ENCODE results near the gene C6.
"Not testable (repeated sequence)": the region's sequence is repeated elsewhere in the genome, so short reads cannot be mapped to it uniquely, and the experiment has no call there.

C6 gene

DNA sequence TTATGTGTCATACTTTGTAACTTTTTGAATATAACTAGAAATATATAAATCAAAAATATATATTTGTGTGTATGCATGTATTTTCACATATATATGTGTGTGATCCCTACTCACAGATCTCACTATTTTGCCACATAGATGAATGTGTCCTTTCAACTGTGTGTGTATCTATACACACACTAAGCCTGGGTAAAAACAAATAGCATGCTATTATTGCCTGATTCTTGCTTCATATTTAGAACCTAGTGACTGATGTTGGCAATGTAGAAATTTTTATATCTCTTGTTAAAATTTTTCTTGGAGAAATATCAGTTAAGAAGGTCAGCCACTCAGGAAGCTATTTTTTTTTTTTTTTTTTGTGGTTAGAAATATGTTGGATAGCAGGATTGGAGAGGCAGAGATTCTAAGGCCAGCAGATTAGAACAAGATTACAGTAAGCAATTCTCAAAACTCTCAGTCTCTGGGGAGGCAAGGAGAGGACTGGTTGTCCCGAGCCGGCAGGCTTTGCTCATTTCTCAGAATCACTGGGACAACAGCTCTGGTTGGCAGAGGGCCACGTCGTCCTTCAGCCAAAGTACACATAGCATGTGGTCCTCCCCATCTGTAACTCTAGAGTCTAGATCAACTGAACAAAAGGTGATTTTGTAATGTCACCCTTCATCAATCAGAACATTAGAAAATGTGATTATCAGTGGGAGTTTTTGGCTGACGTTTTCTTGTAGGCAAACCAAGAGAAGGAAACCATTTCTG is 19.7 kb downstream of the C6 start:
- POLR2A ChIA-PET (ENCODE audit: low non-redundant PET) = no interaction called here
- no peak overlapping the region for H3K27ac ChIP-seq
- DNase-seq (ENCODE audit: low spot score) = no peak
- TF ChIP-seq, protein P1, sequence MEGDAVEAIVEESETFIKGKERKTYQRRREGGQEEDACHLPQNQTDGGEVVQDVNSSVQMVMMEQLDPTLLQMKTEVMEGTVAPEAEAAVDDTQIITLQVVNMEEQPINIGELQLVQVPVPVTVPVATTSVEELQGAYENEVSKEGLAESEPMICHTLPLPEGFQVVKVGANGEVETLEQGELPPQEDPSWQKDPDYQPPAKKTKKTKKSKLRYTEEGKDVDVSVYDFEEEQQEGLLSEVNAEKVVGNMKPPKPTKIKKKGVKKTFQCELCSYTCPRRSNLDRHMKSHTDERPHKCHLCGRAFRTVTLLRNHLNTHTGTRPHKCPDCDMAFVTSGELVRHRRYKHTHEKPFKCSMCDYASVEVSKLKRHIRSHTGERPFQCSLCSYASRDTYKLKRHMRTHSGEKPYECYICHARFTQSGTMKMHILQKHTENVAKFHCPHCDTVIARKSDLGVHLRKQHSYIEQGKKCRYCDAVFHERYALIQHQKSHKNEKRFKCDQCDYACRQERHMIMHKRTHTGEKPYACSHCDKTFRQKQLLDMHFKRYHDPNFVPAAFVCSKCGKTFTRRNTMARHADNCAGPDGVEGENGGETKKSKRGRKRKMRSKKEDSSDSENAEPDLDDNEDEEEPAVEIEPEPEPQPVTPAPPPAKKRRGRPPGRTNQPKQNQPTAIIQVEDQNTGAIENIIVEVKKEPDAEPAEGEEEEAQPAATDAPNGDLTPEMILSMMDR (conservative IDR thresholded peaks at IDR 0.05; ENCODE audit: low read depth) = no peak
- CTCF ChIA-PET = no interaction called here

DNA sequence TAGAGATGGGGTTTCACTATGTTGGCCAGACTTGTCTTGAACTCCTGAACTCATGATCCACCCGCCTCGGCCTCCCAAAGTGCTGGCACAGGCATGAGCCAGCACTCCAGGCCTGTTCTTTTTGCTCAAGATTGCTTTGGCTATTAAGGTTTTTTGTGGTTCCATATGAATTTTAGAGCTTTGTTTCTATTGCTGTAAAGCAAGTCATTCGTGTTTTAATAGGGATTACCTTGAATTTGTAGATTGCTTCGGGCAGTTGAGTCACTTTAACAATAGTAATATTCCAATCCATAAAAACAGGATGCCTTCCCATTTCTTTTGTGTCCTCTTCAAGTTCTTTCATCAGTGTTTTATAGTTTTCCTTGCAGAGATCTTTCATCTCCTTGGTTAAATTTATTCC is 22.1 kb downstream of the C6 start:
- DNase-seq (ENCODE audit: low spot score) = no peak
- TF ChIP-seq, protein P1 (conservative IDR thresholded peaks at IDR 0.05; ENCODE audit: low read depth) = no peak
- ChIA-PET POLR2A (ENCODE audit: low non-redundant PET) (no interaction called here), CTCF (no interaction called here)
- no peak overlapping the region for H3K27ac ChIP-seq

DNA sequence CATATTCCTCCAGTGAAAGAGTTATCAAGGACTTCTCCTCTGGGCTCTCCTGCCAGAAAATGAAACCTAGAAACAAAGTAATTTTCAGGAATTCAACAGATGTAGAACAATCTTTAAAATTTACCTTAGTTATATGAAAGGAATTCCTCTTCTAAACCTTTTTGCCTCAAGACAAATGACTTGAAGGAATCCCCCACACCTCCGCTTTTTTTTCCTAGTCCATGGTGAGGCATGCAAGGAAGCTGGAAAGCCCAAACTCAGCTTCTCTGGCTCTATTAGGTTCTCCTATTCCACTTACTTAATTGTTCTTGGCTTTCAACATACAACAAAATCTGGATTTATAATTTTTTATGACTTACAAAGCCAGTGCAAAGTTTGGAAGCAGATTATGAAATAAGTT is 27.2 kb downstream of the C6 start:
- CTCF ChIA-PET = interaction anchor here (0.7 kb wide), 1 partner anchor 423 kb away, joined by 3 read pairs; no protein-coding TSS in a partner anchor
- POLR2A ChIA-PET (ENCODE audit: low non-redundant PET) = no interaction called here
- no peak for DNase-seq (ENCODE audit: low spot score)

DNA sequence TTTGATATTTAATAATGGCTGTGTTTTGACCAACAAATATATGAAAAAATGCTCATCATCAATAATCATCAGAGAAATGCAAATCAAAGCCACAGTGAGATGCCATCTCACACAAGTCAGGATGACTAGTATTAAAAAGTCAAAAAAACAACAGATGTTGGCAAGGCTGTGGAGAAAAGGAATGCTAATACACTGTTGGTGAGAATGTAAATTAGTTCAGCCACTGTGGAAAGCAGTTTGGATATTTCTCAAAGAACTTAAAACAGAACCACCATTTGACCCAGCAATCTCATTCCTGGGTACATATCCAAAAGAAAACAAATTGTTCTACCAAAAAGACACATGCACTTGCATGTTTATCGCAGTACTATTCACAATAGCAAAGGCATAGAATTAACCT is 30.0 kb downstream of the C6 start:
- H3K27ac ChIP-seq; DNase-seq (ENCODE audit: low spot score); POLR2A ChIA-PET (ENCODE audit: low non-redundant PET); CTCF ChIA-PET: not testable (repeated sequence)

More for the DNA sequence above, 27.2 kb downstream of the C6 start:
- H3K27ac ChIP-seq = no peak overlapping the region
- TF ChIP-seq, protein P1 (conservative IDR thresholded peaks at IDR 0.05; ENCODE audit: low read depth) = no peak

DNA sequence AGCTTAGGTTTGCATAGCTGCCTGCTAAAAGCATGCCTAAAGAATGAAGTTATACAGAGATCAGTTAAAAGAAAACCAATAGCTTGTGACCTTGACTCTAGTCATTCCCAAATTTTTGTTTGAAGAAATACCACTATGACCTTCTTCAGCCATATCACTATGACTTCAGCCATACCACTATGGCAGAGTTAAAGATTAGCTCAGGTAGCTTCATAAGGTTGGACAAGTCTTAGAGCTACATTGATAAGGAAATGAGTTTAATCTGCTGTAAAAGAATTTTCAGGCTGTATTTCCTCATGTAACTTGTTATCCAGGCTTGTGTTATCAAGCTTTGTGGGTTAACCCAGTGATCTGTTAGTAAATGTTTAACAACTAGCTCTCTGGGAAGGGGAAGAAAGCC is 30.7 kb downstream of the C6 start:
- DNase-seq (ENCODE audit: low spot score) = no peak
- ChIA-PET CTCF (interaction anchor here (0.6 kb wide), 1 partner anchor 278 kb away, joined by 3 read pairs; no protein-coding TSS in a partner anchor), POLR2A (ENCODE audit: low non-redundant PET) (no interaction called here)
- TF ChIP-seq, protein P1 (conservative IDR thresholded peaks at IDR 0.05; ENCODE audit: low read depth) = no peak
- H3K27ac ChIP-seq = no peak overlapping the region

DNA sequence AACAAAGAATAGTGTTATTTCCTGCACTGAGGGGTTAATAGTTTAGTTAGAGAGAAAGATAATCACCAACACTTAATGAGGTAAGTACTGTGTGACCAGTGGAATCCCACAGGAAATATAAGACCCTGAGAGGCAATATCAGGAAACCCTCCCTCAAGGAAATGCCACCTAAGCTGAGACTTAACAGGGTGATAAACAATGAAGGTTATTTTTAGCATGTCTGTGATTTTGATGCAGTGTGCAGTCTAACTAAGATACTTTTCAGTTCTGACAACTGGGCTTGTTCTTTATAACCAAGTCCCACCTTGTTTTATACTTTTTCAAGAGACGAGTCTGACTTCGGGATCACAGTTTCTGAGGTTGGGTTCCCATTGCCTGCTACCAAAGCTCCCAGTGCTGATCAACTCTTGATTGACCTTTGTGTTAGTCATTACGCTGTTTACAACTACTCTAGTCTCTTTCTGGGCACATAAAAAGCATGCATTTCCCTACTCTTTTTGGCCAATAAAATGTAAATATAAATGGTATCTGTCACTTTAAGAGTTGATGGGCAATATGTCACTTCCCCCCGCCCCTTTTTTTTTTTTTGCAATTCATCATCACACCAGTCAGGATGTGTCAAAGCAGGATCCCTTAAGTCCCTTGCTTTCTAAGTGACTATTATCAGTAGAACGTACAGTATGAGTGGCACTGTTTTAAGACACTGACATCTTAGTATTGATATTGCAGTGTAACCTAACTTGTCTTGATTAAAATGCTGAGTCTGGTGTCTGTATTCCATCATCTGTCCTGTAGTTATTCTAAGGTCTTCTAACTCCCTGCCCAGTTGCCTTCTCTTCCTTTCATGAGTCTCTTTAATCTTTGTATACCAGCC is 31.4 kb downstream of the C6 start:
- ChIA-PET CTCF (interaction anchor here (0.6 to 0.7 kb wide), 2 partner anchors 277 to 854 kb away, joined by 3 read pairs; no protein-coding TSS in a partner anchor), POLR2A (ENCODE audit: low non-redundant PET) (no interaction called here)
- TF ChIP-seq, protein P1 (conservative IDR thresholded peaks at IDR 0.05; ENCODE audit: low read depth) = no peak

DNA sequence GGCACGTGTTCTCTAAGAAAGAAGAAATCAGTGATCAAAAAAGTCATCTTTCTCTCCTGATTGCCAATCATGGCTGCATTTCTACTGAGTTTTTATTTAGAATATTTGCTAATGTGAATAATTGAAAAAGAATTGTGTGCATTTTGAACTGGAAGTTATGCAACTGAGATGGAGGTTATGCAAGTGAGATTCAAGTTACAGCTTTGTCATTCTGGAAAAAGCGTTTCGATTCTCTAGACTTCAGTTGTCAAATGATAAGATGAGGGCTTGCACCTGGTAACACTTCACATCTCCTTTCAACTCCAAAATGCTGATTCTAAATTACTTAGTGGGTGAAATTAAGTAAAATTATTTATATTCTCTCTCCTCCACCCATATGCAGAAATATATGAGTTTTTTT is 36.4 kb downstream of the C6 start:
- TF ChIP-seq, protein P1 (conservative IDR thresholded peaks at IDR 0.05; ENCODE audit: low read depth) = no peak
- ChIA-PET CTCF (no interaction called here), POLR2A (ENCODE audit: low non-redundant PET) (no interaction called here)
- H3K27ac ChIP-seq = no peak overlapping the region
- DNase-seq (ENCODE audit: low spot score) = no peak

More for the DNA sequence above, 31.4 kb downstream of the C6 start:
- DNase-seq (ENCODE audit: low spot score) = no peak
- no peak overlapping the region for H3K27ac ChIP-seq
